HUES64 (cell line): ENCODE measurements around the gene SAMD14.

Experiments used
- H3K27ac ChIP-seq: 2 replicates; pipeline ENCODE4 v1.7.0; 2013; ENCODE audit warnings: low read depth, low read length, inconsistent platforms
- H3K27me3 ChIP-seq: 2 replicates; pipeline ENCODE4 v1.6.1; 2013; ENCODE audit warnings: mild to moderate bottlenecking, low read length; ENCODE audit not compliant: insufficient read depth
- H3K36me3 ChIP-seq: 2 replicates; pipeline ENCODE4 v1.6.1; 2013; ENCODE audit warnings: mild to moderate bottlenecking, low read length; ENCODE audit not compliant: insufficient read depth
- H3K4me1 ChIP-seq: 2 replicates; pipeline ENCODE4 v1.6.1; 2013; ENCODE audit warnings: mild to moderate bottlenecking, low read length, moderate library complexity; ENCODE audit not compliant: insufficient read depth
- H3K4me3 ChIP-seq: 2 replicates; pipeline ENCODE4 v1.5.1; 2013; ENCODE audit warnings: mild to moderate bottlenecking, low read length, moderate library complexity
- H3K9ac ChIP-seq: 2 replicates; pipeline ENCODE4 v1.6.1; 2013; ENCODE audit warnings: mild to moderate bottlenecking, low read depth, low read length
- H3K9me3 ChIP-seq: 2 replicates; pipeline ENCODE4 v1.6.1; 2013; ENCODE audit warnings: low read depth, low read length; ENCODE audit not compliant: insufficient read depth
- WGBS: fragments of 150-250, 120-280 bp; methylation state at CpG from one replicate; pipeline ENCODE4 v1.1.7; 2013; ENCODE audit warnings: missing lambda C conversion rate; 5-methylcytosine and 5-hydroxymethylcytosine counted together

The SAMD14 gene

DNA sequence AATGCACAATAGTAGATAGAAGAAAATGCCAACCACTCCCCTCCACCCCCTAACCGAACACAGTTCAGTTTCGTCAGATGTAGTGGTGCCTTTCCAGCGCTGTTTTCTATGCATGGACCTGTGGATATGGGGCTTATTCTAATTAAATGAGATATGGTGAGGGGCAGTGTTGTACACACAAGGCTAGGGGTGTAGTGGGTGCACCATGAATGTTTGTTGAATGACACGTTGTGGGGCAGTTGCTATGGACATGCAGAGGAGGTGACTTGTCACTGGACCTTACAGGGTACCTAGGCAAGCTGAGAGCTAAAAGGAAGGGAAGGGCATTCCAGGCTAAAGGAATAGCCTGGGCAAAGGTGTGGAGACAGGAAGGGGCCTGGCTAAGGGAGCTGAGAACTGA, 31.4 kb downstream of the SAMD14 start:
- Histone ChIP-seq H3K27ac (no peak overlapping the region), H3K36me3 (0 out of 2 replicates have a peak, but pooled peaks cover 4% of the 10 kb centered on the region), H3K9me3 (no peaks in the 10 kb centered on the region), H3K4me1 (peaks cover 22% of the 10 kb centered on the region), H3K4me3 (no peak overlapping the region), H3K9ac (no peak overlapping the region), H3K27me3 (no peaks in the 10 kb centered on the region)
- 91% methylated on average over 4 of the region's 4 CpGs for WGBS

GRCh38 chr17:50097926-50098325, 32.0 kb downstream of the SAMD14 start:
- WGBS = 89% methylated on average over 4 of the region's 4 CpGs
- H3K9ac ChIP-seq = no peak overlapping the region

DNA sequence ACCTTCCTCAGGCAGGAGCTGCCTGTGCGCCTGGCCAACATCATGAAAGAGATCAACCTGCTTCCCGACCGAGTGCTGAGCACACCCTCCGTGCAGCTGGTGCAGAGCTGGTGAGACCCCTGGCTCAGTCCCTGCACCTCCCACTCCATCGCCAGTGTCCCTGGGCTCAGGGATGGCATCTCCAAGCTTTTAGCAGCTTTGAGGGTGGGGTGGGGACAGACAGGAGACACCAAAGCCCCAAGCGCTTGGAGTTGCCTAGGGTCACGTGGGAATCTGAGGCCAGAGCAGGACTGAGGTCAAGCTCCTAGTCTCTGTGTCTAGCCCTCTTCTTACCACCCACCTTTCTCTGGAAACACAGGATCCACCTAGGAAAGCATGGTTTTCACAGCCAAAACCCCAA, 32.5 kb downstream of the SAMD14 start:
- Histone ChIP-seq H3K4me3 (no peak overlapping the region), H3K9me3 (no peaks in the 10 kb centered on the region), H3K36me3 (0 out of 2 replicates have a peak, but pooled peaks cover 4% of the 10 kb centered on the region), H3K9ac (no peak overlapping the region), H3K4me1 (peaks cover 22% of the 10 kb centered on the region), H3K27me3 (no peaks in the 10 kb centered on the region), H3K27ac (no peak overlapping the region)
- WGBS = 72% methylated on average over 7 of the region's 7 CpGs

More at GRCh38 chr17:50097926-50098325, 32.0 kb downstream of the SAMD14 start:
- no peaks in the 10 kb centered on the region for H3K27me3 ChIP-seq
- H3K4me1 ChIP-seq = peaks cover 22% of the 10 kb centered on the region
- H3K27ac ChIP-seq = no peak overlapping the region
- no peak overlapping the region for H3K4me3 ChIP-seq
- H3K36me3 ChIP-seq = 0 out of 2 replicates have a peak, but pooled peaks cover 4% of the 10 kb centered on the region
- no peaks in the 10 kb centered on the region for H3K9me3 ChIP-seq

GRCh38 chr17:50096758-50097157, 33.2 kb downstream of the SAMD14 start:
- no peak overlapping the region for H3K4me3 ChIP-seq
- no peaks in the 10 kb centered on the region for H3K9me3 ChIP-seq
- H3K4me1 ChIP-seq = peaks cover 15% of the 10 kb centered on the region
- WGBS = 85% methylated on average over 3 of the region's 3 CpGs
- H3K36me3 ChIP-seq = 0 out of 2 replicates have a peak, but pooled peaks cover 4% of the 10 kb centered on the region
- H3K9ac ChIP-seq = no peak overlapping the region
- H3K27me3 ChIP-seq = no peaks in the 10 kb centered on the region
- H3K27ac ChIP-seq = no peak overlapping the region

GRCh38 chr17:50096092-50096491, 33.9 kb downstream of the SAMD14 start:
- WGBS = 54% methylated on average over 6 of the region's 6 CpGs
- Histone ChIP-seq H3K36me3 (0 out of 2 replicates have a peak, but pooled peaks cover 4% of the 10 kb centered on the region), H3K4me1 (peaks cover 8% of the 10 kb centered on the region; the same call in 1 of the 2 replicates), H3K9ac (peak overlapping the region; percentile 67), H3K27ac (no peak overlapping the region), H3K9me3 (no peaks in the 10 kb centered on the region), H3K4me3 (peak overlapping the region; percentile 93), H3K27me3 (no peaks in the 10 kb centered on the region)

- H3K36me3 ChIP-seq = 0 out of 2 replicates have a peak, but pooled peaks cover 4% of the 10 kb centered on the region
- H3K4me3 ChIP-seq = peak overlapping the region; percentile 93
- H3K9me3 ChIP-seq = no peaks in the 10 kb centered on the region
- WGBS = 2% methylated on average over 12 of the region's 12 CpGs
- peaks cover 4% of the 10 kb centered on the region; the same call in 1 of the 2 replicates for H3K4me1 ChIP-seq
- H3K27ac ChIP-seq = peak overlapping the region; percentile 68
- no peaks in the 10 kb centered on the region for H3K27me3 ChIP-seq
- H3K9ac ChIP-seq = peak overlapping the region; percentile 67
These were observed 34.3 kb downstream of the SAMD14 start for GRCh38 chr17:50095626-50096037.

DNA sequence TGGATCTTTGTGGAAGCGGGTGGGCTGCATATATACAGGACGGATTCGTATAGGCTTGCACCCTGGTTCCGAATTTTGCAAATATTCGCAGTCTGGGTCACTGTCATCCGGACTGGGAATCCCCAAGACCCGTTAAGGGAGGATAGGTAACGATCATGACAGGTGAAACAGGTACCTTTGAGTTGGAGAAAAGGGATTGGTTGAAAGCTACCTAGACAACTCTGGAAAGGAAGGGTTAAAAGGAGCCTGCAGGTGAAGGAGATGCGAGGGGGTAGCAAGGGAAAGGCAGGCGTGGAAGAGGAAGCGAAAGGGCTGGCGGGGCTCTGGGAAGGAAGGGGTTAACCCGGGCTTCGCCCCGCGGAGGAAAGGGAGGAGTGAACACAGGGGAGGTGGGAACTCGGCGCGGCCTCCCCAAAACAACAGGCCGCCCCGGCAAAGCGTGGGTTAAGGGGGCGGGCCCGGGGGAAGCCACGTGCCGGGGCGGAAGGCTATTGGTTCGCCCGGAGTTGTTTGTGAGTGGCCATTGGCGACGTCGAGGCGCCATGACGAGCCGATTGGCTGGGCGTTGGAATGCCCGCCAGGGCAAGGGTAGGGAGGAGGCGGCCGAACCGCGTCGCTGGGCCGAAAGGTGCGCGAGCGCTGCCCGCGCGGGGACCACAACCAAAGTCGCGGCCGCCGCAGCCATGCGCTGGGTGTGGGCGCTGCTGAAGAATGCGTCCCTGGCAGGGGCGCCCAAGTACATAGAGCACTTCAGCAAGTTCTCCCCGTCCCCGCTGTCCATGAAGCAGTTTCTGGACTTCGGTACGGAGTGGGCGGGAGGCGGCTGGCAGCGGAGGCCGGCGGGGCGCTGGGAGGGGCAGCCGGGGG, 35.0 kb downstream of the SAMD14 start, which contains the start of gene PDK2:
PDK2 (plus strand) TSS at position 599 of the 867 bp plus-strand sequence; CDS start at position 684, 85 bp downstream.
- Histone ChIP-seq H3K27me3 (no peaks in the 10 kb centered on the region), H3K9ac (peak within 1 kb of the TSS; percentile 67), H3K4me3 (peak within 1 kb of the TSS; percentile 93), H3K27ac (peak within 1 kb of the TSS; percentile 68), H3K4me1 (peaks cover 4% of the 10 kb centered on the region; the same call in 1 of the 2 replicates), H3K36me3 (peaks cover 6% of the 10 kb centered on the region; the same call in 1 of the 2 replicates), H3K9me3 (no peaks in the 10 kb centered on the region)
- WGBS = 1% methylated on average over 68 of the region's 68 CpGs

- WGBS = 2% methylated on average over 21 of the region's 21 CpGs
These were observed 35.7 kb downstream of the SAMD14 start for GRCh38 chr17:50094243-50094752.

GRCh38 chr17:50093807-50094206, 36.2 kb downstream of the SAMD14 start:
- 56% methylated on average over 2 of the region's 3 CpGs for WGBS
- Histone ChIP-seq H3K27me3 (no peaks in the 10 kb centered on the region), H3K27ac (no peak overlapping the region), H3K4me1 (peaks cover 4% of the 10 kb centered on the region; the same call in 1 of the 2 replicates), H3K4me3 (no peak overlapping the region), H3K36me3 (peaks cover 10% of the 10 kb centered on the region; the same call in 1 of the 2 replicates), H3K9me3 (no peaks in the 10 kb centered on the region), H3K9ac (no peak overlapping the region)

More at GRCh38 chr17:50094243-50094752, 35.7 kb downstream of the SAMD14 start:
- Histone ChIP-seq H3K4me1 (peaks cover 4% of the 10 kb centered on the region; the same call in 1 of the 2 replicates), H3K27ac (no peak overlapping the region), H3K27me3 (no peaks in the 10 kb centered on the region), H3K4me3 (peak overlapping the region; percentile 93), H3K9ac (no peak overlapping the region), H3K36me3 (peaks cover 10% of the 10 kb centered on the region; the same call in 1 of the 2 replicates), H3K9me3 (no peaks in the 10 kb centered on the region)

GRCh38 chr17:50093246-50093645, 36.7 kb downstream of the SAMD14 start:
- no peak overlapping the region for H3K27ac ChIP-seq
- no peaks in the 10 kb centered on the region for H3K9me3 ChIP-seq
- 85% methylated on average over 3 of the region's 3 CpGs for WGBS
- H3K9ac ChIP-seq = no peak overlapping the region
- peaks cover 5% of the 10 kb centered on the region; the same call in 1 of the 2 replicates for H3K36me3 ChIP-seq
- H3K4me1 ChIP-seq = peaks cover 4% of the 10 kb centered on the region; the same call in 1 of the 2 replicates
- H3K4me3 ChIP-seq = no peak overlapping the region
- no peaks in the 10 kb centered on the region for H3K27me3 ChIP-seq

DNA sequence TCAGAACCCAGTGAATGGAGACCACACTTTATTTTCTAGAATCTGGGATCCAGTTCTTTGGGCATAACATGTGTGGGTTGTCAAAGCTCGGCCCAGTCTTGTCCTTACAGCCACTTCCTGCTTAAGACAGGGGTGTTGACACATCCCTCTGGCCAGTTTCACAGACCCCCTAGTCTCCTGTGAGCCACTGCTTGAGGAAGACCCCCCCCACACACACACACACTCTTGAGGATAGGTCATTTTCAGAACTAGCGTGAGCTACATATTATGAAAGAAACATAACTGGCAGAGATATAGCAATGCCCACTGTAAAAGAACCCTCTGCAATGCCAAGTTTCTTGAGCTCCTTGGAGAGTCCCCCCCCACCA, 38.1 kb downstream of the SAMD14 start:
- Histone ChIP-seq H3K4me3 (no peak overlapping the region), H3K36me3 (peaks cover 5% of the 10 kb centered on the region; the same call in 1 of the 2 replicates), H3K9ac (no peak overlapping the region), H3K27me3 (no peaks in the 10 kb centered on the region), H3K9me3 (no peaks in the 10 kb centered on the region), H3K27ac (no peak overlapping the region), H3K4me1 (peaks cover 4% of the 10 kb centered on the region; the same call in 1 of the 2 replicates)
- 44% methylated on average over 1 of the region's 2 CpGs for WGBS
